Measurements from ENCODE around the gene ST14.

GRCh38 chr11:130162733-130163132 is 3.2 kb downstream of the ST14 start:
- TF ChIP-seq RELA (CRISPR knock-in tag; IDR thresholded peaks at IDR 0.05; ENCODE audit: borderline replicate concordance) (no peak), CTCF (IDR thresholded peaks at IDR 0.05) (no peak), ZNF138 (CRISPR knock-in tag; conservative IDR thresholded peaks at IDR 0.05) (no peak), ESRRA (CRISPR knock-in tag; IDR thresholded peaks at IDR 0.05; ENCODE audit: borderline replicate concordance) (no peak), CBFB (CRISPR knock-in tag; IDR thresholded peaks at IDR 0.05; ENCODE audit: low read depth) (no peak), SP1 (CRISPR knock-in tag; conservative IDR thresholded peaks at IDR 0.05) (no peak), ZNF416 (CRISPR knock-in tag; IDR thresholded peaks at IDR 0.05) (no peak), MAX (CRISPR knock-in tag; IDR thresholded peaks at IDR 0.05) (no peak), FOXK1 (CRISPR knock-in tag; IDR thresholded peaks at IDR 0.05) (no peak), E2F1 (CRISPR knock-in tag; IDR thresholded peaks at IDR 0.05) (no peak), ZNF281 (CRISPR knock-in tag; IDR thresholded peaks at IDR 0.05) (no peak), USF2 (CRISPR knock-in tag; IDR thresholded peaks at IDR 0.05) (no peak), ZNF263 (CRISPR knock-in tag; IDR thresholded peaks at IDR 0.05; ENCODE audit: low read depth) (no peak)
